COLO668 (cell line): ENCODE results near the gene MRPL2.
"Not testable (repeated sequence)": the region's sequence is repeated elsewhere in the genome, so short reads cannot be mapped to it uniquely, and the experiment has no call there.

Experiments
- DNase-seq: peaks from one replicate; lab custom pipeline; 2025; ENCODE audit not compliant: unreplicated experiment; lab: John Stamatoyannopoulos, UW

The MRPL2 gene

GRCh38 chr6:43053545-43054205 lies 5.6 kb downstream of the MRPL2 start, which contains the start of gene CUL7:
TSS of gene CUL7 (minus strand) at chr6:43053851. CDS start at chr6:43052788, 1,063 bp downstream.
- peak; percentile 90 for DNase-seq

DNA sequence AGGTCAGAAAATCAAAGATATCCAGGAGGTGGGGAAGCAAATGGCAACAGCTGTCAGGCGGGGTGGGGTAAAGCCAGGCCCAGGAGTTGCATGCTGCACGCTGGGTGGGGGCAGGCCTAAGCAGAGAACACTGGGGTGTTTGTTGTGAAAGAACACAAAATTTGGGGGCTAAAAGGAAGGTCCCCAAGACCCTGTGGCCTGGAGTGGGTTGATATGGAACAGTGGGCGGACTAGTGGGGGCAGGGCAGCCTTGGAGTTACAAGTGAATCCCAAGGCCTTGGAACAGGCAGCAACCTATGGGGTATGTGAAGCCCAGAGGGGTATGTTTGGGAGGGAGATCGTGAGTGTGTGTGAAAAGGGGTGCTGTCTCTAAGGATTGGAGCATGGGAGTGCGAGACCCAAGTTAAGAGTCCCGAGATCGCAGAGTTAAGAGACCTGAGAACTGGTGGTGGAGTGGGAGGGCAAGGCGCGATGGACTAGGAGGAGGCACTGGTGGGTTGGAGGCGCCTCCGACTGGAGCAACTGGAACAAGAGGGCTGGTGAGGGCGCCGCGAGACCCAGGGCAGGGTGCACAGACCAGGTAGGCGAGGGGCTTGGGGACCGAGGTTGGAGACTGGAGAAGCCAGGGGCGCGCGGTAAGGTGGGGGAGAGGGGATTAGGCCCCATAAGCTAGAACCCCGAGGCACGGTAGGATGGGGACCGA lies 6.2 kb downstream of the MRPL2 start:
- DNase-seq = no peak

DNA sequence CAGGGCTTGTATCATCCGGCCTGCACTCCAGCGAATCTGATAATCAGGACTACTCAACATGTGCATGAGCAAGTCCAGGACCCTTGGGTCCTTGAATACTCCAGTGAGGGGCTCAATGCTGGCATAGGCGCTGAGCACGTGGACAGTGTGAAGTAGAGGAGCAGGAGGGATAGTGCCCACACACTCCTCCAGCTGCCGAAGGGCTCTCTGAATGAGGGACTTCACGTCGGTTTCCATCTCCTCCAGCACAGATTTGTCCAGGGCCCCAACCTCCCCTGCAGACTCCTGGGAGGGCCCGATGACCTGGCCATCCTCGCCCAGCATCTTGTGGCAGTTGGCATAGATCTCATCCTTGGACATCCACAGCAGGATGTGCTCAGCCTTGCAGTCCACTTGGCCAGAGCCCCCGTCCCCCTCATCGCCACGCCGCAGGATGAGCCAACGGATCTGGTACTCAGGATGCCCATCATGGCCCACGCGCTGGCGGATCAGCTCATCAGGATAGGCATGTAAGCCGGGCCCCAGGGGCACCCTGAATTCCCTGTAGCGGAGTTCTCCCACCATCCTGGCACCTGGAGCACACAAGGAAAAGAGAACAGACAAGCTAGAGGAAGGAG lies 6.9 kb downstream of the MRPL2 start:
- no peak for DNase-seq

DNA sequence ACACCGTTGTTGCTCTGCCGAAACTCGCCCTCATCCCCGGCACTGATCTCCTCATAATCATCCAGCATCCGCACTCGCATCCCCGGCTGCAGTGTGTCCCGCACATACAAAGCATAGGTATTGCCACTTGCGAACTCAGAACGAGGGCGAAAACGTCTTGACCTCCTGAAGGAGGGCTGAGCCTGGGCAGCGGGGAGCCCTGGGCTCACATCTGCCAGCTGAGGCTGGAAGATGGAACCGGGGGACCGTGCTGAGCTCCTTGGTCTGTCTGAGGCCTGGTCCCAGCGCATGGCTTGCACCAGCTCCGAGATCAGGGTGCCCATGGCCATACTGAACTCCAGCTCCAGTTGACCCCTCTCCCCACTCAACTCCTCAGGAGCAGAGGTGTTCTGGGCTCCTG lies 8.3 kb downstream of the MRPL2 start:
- DNase-seq = no peak

- DNase-seq = no peak
Measured at GRCh38 chr6:43047998-43048397, 11.2 kb downstream of the MRPL2 start.

DNA sequence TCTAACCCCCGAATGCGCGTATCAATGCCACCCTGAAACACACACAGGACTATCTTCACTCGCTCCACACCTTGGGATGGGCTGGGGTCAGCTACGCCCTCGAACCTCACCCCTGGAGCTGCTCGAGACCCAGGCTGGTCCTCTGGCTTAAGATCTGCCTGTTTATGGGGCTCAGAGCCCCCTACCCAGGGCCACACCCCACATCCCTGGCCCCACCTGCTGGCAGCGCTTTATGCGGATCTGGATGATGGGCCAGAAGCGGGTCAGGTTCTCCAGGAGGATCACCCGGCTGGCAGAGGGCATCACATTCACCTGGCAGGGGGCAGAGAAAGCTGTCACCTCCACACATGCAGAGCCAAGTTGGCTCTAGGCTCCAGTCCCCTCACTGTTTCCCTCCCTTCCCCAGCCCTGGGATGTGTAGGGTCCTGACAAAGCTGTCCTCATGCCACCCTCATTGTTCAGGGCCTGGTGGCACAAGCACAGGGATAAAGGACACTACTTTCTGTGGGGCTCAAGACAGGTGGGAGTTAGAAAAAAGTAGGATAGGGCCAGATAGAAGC lies 13.8 kb downstream of the MRPL2 start:
- DNase-seq = no peak

DNA sequence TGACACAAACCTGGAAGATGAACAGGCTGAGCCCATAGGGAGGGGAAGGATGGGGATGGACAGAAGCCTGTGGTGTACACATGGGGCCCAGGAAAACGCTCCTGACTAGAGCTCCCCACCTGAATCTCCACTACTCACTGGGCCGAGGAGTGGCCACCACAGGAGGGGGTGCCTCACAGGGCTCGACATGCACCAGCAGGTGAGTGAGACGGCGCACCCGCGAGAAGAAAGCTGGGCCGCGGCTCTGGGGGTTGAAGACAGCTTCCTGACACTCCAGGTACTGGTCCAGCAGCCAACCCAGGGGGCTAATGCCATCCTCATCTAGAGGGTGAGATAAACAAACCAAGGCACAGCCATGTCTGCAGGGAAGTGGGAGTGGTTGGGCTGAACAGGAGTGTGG lies 15.9 kb downstream of the MRPL2 start:
- no peak for DNase-seq

DNA sequence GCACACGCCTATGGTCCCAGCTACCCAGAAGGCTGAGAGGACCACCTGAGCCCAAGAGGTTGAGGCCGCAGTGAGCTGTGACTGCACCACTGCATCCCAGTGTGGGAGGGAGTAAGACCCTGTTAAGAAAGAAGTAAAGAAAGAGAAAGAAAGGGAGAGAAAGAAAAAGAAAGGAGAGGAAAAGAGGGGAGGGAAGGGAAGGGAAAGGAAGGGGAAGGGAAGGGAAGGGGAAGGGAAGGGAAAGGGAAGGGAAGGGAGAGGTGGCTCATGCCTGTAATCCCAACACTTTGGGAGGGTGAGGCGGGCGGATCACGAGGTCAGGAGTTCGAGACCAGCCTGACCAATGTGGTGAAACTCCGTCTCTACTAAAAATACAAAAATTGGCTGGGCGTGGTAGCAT lies 17.8 kb downstream of the MRPL2 start:
- not testable (repeated sequence) for DNase-seq

GRCh38 chr6:43040542-43041257 lies 18.5 kb downstream of the MRPL2 start:
- DNase-seq = no peak

DNA sequence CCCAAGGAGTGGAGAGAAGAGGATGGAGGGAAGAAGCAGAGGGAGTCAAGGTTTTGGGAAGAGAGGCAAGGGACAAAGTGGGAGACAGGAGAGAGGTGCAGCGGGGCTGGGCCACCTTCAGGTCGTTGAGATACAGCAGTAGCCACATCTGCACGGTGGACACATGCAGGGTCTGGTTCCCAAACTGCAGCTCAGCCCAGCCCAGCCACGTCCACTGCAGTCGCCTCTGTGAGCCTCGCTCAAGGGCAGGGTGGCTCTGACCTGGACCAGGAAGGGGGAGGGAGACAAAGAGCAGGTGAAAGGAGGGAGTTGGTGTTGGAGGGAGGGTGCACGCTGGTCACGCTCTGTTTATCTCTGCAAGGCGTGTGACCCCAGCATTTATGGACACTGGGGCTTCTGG lies 20.5 kb downstream of the MRPL2 start:
- DNase-seq = no peak

- no peak for DNase-seq
Measured at GRCh38 chr6:43037706-43038105, 21.5 kb downstream of the MRPL2 start.

DNA sequence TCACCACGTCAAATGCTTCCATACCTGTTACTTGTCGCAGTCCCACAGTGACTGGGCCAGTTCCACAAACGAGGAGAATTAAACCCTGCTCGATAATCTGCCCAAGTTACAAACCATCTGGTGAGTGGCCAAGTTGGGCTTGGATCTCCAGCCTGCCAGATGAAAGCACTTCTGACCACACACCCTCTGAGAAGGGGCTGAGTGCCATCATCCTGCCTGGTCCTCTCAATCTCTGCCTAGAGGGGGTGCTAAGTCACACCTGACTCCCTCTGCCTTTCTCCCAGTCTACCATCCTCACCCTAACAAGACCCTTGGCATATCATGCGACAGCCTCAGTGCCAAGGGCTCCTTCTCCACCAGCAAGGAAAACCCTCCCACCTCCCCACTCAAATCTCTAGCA lies 22.0 kb downstream of the MRPL2 start:
- DNase-seq = no peak

DNA sequence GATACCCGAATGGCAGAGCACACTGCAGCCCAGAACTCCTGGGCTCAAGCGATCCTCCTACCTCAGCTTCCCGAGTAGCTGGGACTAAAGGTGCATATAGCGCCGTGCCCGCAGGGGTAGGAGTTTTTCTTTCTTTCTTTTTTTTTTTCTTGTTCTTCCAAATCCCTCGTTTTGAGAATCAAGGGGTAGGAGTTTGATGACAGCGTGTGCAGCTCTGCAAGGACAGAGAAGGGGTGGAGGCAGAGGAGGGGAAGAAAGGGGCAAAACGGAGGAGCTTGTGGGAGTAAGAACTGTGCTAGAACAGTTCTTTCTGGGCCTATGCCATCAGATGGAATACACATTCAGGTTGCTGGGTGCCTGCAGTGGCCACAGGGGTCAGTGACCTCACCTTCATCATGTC lies 22.5 kb downstream of the MRPL2 start:
- DNase-seq = no peak

DNA sequence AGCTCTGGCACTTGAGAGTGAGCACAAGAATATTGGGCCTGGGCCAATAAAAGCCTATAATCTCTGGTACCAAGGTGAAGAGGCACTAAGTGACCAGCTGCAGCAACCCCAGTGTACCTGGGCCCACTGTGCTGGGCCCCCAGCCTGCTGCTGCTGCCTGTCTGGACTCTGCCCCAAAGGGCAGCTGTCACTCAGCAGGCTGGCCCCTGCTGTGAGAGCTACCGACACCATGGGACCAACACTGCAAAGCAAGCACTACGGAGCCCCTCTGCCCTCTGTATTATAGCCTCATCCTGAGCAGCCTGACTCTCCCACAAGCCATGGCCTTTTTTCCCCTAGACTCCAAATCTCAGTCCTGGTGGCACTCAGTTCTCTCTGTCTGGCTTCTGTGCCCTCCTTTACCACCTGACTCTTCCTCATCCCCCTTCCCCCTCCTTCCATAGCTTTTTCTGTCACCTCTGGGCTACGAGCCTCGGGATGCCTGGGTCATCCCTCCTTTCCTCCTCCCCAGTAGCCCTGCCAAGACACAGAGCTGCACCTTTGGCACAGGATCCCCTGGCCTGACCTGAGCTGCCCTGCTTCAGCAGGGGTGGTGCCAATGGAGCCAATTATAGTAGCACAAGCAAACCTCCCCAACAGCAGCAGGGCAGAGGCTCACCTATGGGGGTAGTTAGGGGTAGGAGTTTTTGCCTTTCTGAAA lies 23.6 kb downstream of the MRPL2 start:
- no peak for DNase-seq

- no peak for DNase-seq
Measured at GRCh38 chr6:43034190-43034525, 25.1 kb downstream of the MRPL2 start.

- DNase-seq = no peak
Measured at GRCh38 chr6:43033496-43034189, 25.6 kb downstream of the MRPL2 start.

GRCh38 chr6:43032326-43032725 lies 26.9 kb downstream of the MRPL2 start:
- DNase-seq = no peak

GRCh38 chr6:43029120-43029519 lies 30.1 kb downstream of the MRPL2 start:
- DNase-seq = no peak

DNA sequence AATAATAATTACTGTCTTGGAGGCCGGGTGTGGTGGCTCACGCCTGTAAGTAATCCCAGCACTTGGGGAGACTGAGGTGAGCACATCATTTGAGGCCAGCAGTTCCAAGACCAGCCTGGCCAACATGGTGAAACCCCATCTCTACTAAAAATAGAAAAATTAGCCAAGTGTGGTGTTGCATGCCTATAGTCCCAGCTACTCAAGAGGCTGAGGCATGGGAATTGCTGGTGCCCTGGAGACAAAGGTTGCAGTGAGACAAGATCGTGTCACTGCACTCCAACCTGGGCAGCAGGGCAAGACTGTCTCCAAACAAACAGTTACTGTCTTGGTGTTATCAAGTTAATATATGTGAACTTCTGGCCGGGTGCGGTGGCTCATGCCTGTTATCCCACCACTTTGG lies 32.9 kb downstream of the MRPL2 start:
- no peak for DNase-seq

- DNase-seq = no peak
Measured at GRCh38 chr6:43024436-43024835, 34.8 kb downstream of the MRPL2 start.
